Measurements from ENCODE around the gene KDM2A.

- TF ChIP-seq CTCF (IDR thresholded peaks at IDR 0.05; ENCODE audit: borderline replicate concordance, extremely low read depth, low read length, poor library complexity, severe bottlenecking): no peak
- TF ChIP-seq EZH2 (IDR thresholded peaks at IDR 0.05; ENCODE audit: borderline replicate concordance, low read depth, low read length, severe bottlenecking): no peak
These were observed 34.9 kb downstream of the KDM2A start for GRCh38 chr11:67153971-67154370.
